Measurements from ENCODE around the gene GCM1.

DNA sequence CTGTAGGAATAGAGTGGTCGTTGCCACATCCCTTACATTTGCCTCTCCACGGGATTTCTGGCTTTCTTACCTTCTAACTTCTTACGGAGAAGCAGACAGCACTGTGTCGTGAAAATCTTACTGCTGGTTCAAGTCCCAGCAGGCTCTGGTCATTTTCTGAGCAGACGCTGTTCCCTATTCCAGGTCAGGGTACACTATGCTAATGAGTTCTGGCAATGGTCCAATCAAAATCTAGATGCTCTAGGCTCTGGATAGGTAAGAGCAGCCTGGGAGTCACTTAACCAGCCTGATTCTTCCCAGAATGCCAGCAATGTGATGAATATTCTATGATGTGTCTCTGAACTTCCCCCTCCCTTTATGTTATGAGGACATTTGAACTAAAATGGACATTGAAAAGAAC is at the start of gene GCM1:
- TF ChIP-seq POLR2A (IDR thresholded peaks at IDR 0.05; ENCODE audit: low read depth): no peak
- TF ChIP-seq, protein P1, sequence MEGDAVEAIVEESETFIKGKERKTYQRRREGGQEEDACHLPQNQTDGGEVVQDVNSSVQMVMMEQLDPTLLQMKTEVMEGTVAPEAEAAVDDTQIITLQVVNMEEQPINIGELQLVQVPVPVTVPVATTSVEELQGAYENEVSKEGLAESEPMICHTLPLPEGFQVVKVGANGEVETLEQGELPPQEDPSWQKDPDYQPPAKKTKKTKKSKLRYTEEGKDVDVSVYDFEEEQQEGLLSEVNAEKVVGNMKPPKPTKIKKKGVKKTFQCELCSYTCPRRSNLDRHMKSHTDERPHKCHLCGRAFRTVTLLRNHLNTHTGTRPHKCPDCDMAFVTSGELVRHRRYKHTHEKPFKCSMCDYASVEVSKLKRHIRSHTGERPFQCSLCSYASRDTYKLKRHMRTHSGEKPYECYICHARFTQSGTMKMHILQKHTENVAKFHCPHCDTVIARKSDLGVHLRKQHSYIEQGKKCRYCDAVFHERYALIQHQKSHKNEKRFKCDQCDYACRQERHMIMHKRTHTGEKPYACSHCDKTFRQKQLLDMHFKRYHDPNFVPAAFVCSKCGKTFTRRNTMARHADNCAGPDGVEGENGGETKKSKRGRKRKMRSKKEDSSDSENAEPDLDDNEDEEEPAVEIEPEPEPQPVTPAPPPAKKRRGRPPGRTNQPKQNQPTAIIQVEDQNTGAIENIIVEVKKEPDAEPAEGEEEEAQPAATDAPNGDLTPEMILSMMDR (IDR thresholded peaks at IDR 0.05): no peak
- no peak for TF ChIP-seq EP300 (IDR thresholded peaks at IDR 0.05)

All from esophagus muscularis mucosa (tissue), 4 donors.